Activated CD8-positive, alpha-beta memory T cell treated with anti-CD3 and anti-CD28 coated beads, Interleukin-2, amount 50 U/mL, for 24 hours (primary cell): ENCODE data around the gene ABL1.

Experiments
- DNase-seq: peaks from one replicate; pipeline ENCODE4 v3.0.0-alpha.2; 2020; ENCODE audit errors: extremely low read depth

Gene ABL1

GRCh38 chr9:130918101-130918825, 83.2 kb downstream of the ABL1 start:
- no peak for DNase-seq

GRCh38 chr9:130918826-130919558, 83.9 kb downstream of the ABL1 start:
- DNase-seq = no peak

GRCh38 chr9:130919559-130920145, 84.6 kb downstream of the ABL1 start:
- DNase-seq = no peak

DNA sequence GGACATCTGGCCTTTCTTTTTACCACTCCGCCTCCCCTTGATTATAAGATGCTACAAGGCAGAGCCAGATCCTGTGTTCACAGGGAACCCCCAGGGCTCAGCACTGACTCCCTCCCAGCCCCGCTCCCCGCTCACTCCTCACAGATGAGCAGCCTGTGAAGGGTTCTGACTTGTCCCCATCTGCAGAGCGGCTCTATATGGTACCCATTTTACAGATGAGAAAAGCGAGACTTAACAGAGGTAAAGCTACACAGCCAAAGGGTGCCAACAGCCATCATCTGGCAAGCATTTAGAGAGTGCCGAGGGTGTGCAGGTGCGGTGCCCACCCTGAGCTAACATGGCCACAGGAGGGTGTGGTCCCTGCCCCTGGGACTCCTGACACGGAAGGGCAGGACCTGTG, 85.2 kb downstream of the ABL1 start:
- no peak for DNase-seq

DNA sequence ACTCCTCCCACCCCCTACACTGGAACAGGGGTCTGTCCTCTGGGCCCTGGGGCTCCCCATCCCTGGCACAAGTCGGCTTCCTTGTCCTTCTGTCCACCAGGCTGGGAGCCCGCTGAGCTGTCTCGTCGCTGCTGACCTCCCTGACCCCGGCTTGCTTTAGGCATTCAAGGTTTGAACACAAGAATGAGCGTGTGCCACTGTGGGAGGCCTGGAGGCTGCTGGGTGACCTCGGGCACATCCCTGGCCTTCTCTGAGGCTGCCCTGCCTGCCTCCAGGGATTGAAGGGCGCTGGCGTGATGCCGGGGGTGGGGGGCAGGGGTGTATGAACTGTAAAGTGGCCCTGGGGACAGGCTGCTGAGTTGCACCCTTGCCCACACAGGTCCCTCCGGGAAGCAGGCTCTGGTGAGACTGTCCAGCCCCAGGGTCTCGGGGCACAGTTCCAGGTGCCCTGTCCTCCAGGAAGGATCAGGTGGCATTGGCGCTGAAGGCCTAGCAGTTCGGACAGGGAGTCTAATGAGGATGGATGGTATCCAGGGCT, 85.8 kb downstream of the ABL1 start:
- DNase-seq = no peak

DNA sequence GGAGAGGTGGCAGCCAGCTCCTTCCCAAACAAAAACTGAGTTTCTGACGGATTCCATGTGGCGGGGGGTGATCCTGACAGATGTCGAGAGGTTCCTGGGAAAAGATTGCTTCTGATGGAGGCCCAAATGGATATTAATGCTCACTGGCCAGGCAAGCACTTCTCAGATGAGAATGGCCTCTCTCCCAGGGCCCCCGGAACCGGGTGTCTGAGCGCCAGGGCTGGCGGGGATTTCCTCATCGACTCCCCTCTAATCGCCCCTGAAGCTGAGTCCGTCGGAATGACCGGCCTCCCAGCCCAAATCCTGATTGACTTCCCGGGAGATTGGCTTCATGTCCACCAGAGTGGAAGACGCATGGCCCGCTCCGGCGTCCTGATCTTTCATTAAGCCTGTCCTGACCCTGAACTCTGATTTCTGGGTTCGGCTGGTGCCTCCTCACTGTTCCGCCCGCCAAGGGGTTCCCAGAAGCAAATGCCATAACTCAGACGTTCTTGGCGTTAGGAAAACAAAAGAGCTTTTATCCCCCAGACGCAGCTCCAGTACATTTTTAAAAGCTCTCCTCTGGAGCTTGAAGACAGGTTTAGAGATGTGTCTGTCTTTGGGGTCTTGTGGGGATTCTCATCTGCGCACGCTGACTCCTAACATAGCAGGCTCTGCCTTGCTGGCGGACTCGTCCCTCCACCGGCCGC, 86.4 kb downstream of the ABL1 start:
- DNase-seq = no peak

DNA sequence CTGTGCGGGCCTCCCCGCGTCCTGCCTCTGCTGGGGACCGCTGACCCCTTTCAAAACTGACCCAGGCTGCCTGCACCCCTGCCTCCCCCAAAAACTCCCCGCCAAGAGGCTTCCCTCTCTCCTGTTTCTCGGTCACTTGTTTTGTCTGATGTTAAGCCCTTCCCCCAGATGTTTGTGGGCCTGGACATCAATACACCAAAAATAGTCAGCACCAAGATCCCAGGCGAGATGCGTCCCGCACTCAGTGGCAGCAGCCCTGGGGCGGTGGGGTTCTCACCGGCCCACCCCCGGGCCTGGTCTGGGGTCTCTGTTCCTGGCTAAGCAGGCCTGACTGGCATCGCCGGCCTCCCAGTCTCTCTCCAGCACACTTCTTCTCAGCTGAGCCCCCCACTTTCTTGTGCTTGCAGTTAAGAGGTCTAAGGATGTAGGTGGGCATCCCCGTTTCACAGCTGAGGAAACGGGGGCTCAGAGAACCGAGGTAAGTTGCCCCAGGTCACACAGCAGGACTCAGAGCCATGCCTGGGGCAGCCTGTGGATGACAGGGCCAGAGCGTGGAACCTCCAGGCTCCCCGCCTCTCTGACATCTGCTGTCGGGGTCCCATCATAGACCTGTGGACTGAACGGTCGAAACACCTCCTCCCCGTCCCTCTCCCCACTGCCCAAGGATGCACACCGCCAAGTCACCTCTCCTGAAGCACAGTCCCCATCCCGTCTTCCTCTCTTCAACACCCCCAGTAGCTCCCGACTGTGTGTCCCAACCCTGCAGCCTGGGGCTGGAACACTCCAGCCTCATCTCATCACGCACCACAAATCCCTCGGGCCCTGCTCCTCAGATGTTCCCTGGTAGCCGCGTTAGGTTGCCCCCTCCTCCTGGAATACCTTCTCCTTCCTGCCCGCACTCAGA, 87.2 kb downstream of the ABL1 start:
- no peak for DNase-seq

DNA sequence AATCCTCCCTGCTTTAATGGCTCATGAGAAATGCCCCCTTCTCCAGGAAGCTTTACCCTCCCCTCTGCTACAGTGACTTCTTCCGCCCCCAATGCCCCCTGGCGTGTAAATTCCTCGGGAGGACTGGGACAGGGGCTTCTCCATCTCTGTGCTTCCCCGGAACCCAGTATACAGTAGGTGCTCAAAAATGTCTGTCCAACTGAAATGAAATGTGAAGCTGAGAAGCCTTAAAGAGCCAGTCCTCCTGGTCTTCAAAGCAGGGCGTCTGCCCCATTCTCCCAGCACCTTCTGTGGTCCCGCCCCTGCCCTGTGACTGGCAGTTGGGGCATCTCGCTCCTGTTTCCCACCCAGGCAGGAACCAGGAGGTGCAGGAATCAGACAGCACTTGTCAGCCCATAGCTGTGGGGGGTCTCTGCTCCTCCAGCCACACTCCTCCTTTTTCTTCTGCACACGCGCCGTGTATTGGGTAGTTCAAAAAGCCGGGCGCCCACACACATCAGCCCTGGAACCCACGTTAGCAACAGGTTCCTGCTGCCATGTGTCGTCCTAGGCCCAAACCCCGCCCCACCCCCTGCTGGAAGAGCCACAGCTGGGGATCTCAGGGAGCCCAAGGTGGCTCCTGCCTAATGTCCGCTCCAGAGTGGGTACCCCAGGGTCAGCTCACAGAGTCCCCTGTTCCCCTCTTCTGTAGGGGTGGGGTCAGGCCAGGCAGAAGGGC, 88.0 kb downstream of the ABL1 start:
- no peak for DNase-seq

- DNase-seq = no peak
Measured at GRCh38 chr9:130923611-130924447, 88.8 kb downstream of the ABL1 start.

DNA sequence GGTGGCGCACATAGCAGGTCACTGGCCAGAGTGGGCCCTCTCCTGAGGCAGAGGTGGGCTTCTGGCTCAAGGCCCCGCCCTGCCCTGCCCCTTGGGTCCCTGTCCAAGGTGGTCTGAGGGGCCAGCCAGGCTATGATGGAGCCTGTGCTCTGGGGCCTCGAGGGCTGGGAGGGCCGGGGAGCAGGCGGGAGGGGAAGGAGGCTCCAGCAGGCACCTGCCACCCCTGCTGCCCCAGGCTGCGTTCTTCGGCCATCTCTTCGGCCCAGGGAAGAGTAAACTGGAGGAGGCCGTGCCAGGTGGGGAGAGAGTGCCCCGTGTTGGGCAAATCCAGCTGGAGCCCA, 89.4 kb downstream of the ABL1 start:
- no peak for DNase-seq

DNA sequence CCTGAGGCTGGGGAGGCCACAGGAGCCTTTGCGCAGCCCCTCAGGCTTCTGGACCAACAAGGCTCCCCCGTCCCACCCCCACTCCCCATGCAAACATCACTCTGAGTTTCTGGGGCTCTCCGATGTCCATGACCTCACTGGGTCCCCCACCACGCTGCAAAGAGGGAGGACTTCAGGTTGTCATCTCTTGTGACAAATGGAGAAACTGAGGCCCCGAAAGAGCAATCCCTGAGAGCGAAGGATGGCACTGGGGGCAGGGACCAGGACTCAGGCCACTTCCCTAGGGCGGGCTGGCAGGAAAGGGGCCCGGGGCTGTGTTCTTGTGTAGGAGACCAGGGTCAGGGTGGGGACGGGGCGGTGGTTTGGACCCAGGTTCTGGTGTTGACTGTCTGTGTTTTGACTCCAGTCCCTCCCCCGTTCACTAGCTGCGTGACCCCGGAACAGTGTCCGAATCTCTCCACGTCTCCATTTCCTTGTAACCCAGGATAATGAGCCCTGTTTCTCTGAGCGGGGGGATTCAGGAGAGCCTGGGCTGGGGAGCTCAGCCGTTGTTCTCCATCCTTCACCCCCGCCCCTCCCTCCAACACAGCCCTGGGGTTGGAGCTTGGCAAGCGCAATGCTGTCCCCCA, 90.1 kb downstream of the ABL1 start:
- DNase-seq = no peak

DNA sequence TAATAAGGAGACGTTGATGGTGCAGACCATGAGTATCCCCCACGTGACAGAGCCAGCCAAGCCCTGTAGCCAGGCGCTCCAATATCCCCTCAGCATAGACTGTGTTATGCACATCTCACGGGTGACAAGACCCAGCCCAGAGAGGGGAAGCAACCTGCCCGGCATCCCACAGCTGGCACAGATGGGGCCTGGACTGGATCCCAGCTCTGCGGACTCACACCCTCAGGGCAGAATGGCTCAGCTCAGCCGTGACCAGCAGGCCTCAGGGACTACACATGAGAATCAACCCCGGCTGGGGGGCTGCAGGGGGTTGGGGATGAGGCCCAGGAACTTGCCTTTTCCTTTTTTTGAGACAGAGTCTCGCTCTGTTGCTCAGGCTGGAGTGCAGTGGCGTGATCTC, 92.3 kb downstream of the ABL1 start:
- no peak for DNase-seq

DNA sequence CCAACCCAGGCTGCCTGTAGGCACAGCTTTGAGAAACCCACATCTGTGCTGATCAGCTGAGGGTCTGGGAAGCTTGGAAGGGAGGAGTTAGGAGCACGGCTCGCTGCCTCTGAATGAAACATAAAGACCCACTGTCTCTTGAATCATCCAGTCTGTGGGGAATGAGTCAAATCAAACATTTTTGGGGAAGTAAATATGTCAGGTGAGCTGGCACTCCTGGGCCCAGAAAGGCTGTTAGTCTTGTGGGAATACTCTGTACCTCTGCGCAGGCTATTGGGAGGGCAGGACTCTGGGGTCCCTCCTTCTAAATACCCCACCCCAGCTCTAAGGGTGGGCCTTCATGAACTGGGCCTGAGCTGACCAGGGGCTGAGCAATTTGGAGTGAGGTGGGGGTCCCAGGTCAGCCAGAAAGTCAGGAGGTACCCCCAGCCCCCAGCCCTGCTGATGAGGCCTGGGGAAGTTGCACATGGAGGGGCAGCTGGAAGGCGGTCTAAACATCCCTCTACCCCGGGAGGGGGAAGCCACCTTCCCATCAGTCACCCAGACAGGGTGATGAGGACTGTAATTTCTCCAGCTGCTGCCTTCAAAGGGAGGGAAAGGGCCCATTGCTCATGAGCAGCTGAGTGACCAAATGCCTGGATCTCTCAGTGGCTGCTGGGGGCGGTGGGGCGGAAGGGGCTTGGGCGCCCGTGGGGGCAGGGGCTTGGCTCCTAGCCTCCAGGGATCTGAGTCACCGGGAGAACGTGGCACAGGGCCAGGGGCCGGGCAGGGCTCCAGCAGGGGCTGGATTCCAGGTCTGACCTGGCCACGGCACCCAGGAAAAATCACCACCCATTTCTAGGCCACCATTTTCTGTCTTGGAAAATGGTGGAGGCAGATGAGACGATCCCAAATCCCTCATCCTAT, 93.2 kb downstream of the ABL1 start:
- no peak for DNase-seq

DNA sequence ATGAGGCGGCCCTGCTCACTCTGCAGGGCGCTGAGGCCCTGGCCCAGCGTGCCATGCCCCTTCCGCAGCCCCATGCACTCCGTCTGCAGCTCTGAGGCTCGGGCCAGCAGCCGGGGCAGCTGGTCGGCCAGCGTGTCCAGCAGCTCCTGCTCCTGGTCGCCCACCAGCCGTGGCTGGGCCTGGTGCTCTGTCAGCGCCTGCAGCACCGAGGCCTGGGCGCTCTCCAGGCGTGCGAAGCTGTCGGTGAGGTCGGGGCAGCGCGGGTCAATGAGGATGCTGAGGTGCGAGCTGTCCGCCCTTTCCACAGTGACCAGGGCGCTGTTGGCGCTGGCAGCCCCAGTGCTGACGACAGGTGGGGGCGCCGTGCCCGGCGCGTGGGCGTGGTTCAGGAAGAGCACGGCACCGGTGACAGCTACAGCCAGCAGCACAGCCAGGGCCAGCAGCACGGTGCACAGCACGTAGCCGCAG, 94.6 kb downstream of the ABL1 start:
- DNase-seq = no peak

DNA sequence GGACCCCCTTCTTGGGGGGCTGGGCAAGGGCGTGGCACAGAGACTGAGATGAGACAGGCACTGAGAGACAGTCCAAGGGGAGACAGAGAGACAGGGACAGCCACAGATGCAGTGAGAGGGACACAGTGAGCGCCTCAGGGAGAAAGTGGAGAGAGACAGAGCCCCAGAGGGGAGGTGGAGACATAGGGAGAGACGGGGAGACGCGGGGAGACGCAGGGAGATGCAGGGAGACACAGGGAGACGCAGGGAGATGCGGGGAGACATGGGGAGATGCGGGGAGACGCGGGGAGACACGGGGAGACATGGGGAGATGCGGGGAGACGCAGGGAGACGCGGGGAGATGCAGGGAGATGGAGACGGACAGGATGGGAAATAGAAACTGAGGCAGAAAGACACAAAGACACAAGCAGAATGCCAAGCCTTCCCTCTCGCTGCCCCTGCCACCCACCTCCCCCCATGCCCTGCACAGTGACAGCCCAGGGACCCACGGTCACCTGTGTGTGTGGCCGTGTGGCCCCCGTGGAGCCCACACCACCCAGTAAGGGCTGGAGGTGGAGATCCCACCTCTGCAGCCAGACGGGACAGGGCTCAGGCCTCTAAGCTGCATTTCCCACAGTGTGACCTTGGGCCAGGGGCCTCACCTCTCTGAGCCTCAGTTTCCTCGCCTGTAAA, 95.2 kb downstream of the ABL1 start:
- DNase-seq = no peak

- no peak for DNase-seq
Measured at GRCh38 chr9:130930804-130931349, 95.8 kb downstream of the ABL1 start.
